Heart left ventricle (tissue), 16 donors: Measurements from ENCODE around the gene ARVCF. TPM values are rescaled to one million over a fixed set of nuclear protein-coding genes. Genes with fewer than 3 reads are reported as not detected.
A peak's percentile ranks its signal among the peaks of the same experiment; 100 is the strongest.

Experiments used
- ATAC-seq, 4 donors: fragments of 200-7000 bp; cut with Tn5 transposase; one replicate each; pipeline ENCODE4 v1.9.1; 2020 to 2022; ENCODE audit warnings: moderate library complexity in 4 of 4, mild to moderate bottlenecking in 3 of 4, moderate number of reproducible peaks in 1 of 4
- DNase-seq, 5 donors: peaks; one replicate each; pipeline ENCODE4 v3.0.0-alpha.2; 2020
- H3K27ac ChIP-seq, 12 donors: fragments of 200-600 bp; sonication (generic) in 4 of 12; one replicate each; pipeline versions ENCODE4 v1.5.0 to v1.8.0; 2016 to 2022; ENCODE audit warnings: mild to moderate bottlenecking in 2 of 12
- H3K27me3 ChIP-seq, 9 donors: fragments of 200-600 bp; sonication (generic) in 2 of 9; one replicate each; pipeline versions ENCODE4 v1.5.1 to v1.8.0; 2016 to 2022; ENCODE audit warnings: mild to moderate bottlenecking in 3 of 9
- H3K36me3 ChIP-seq, 9 donors: fragments of 200-600 bp; sonication (generic) in 2 of 9; one replicate each; pipeline versions ENCODE4 v1.5.0 to v1.8.0; 2018 to 2022; ENCODE audit warnings: mild to moderate bottlenecking in 2 of 9
- H3K4me1 ChIP-seq, 12 donors: fragments of 200-600 bp; sonication (generic) in 4 of 12; one replicate each; pipeline versions ENCODE4 v1.5.0 to v1.8.0; 2016 to 2022; ENCODE audit warnings: mild to moderate bottlenecking in 3 of 12
- H3K4me3 ChIP-seq, 12 donors: fragments of 200-600 bp; sonication (generic) in 4 of 12; one replicate each; pipeline versions ENCODE4 v1.5.0 to v1.8.0; 2017 to 2022; ENCODE audit warnings: mild to moderate bottlenecking in 9 of 12, moderate library complexity in 4 of 12
- H3K9me3 ChIP-seq, 12 donors: fragments of 200-600 bp; sonication (generic) in 4 of 12; one replicate each; pipeline versions ENCODE4 v1.5.0 to v1.8.0; 2016 to 2022; ENCODE audit warnings: mild to moderate bottlenecking in 1 of 12
- CTCF ChIP-seq, 12 donors: fragments of 200-600 bp; sonication (generic) in 4 of 12; IDR thresholded peaks; one replicate each; pipeline versions ENCODE4 v1.5.0 to v1.8.0; 2018 to 2022; ENCODE audit warnings: antibody characterized with exemption in 12 of 12, mild to moderate bottlenecking in 5 of 12
- POLR2A ChIP-seq, 2 donors: fragments of 450-650 bp; IDR thresholded peaks; one replicate each; pipeline ENCODE4 v1.6.1; 2017; ENCODE audit warnings: antibody characterized with exemption in 2 of 2, mild to moderate bottlenecking in 2 of 2, moderate library complexity in 2 of 2
- WGBS, 4 donors: extraction: QIAGEN DNeasy Blood & Tissue Kit in 2 of 4; methylation state at CpG; one replicate each; pipeline versions ENCODE4 v1.1.5 to v1.1.7; 2013 to 2018; 5-methylcytosine and 5-hydroxymethylcytosine counted together
- intact Hi-C, 10 donors: fragments of 100-400 bp; cut with DNase I; formaldehyde crosslinking; loops; one replicate each; pipeline versions ENCODE4 v1.11.1 to v1.14.2; 2022
- polyA plus RNA-seq, 2 donors: library from polyadenylated mRNA; stranded (reverse); fragments of 200-250 nt; gene quantifications; one replicate each; pipeline ENCODE4 v1.2.3, GENCODE V29; 2013
- total RNA-seq, 9 donors: library from RNA; depleted of rRNA in 2 of 9; stranded (reverse); fragments of >200 nt in 2 of 9; fragmentation: NEBNext Ultra II Directional in 3 of 9; extraction: Animal tissue kit (Norgen Biotek cat#: 25700) in 3 of 9; gene quantifications; one replicate each; pipeline versions ENCODE4 v1.1.0 to v1.2.4, GENCODE V29; 2016 to 2023
- donor health status: ischemic (EF 13 %, LVEDD 7.1; RV severe dilation, severe dysfunction).
- donor health status: healthy with polysubstance abuse.
- donor health status: DM: no; HTN: yes; CAD: no.
- donor health status: DM: no; HTN: no; CAD: no.
- donor health status: ischemic (EF 25% LVEDD 6.9; RV normal size, moderate dysfunction).
- donor health status: ischemic (EF 25% LVEDD 5.7; RV mildly dilated, moderate dysfunction).
- donor health status: healthy.
- donor health status: DM: yes; HTN: yes; CAD: no.
- donor health status: ischemic (EF 35%, LVEDD 5.7; RV mildly dilated, moderate dysfunction).
- donor health status: nonischemic (EF 11% LVEDD 7.7; RV severe dilation, severe dysfunction).
- donor health status: DM: yes; HTN: yes; CAD: no.
- donor health status: PGD.
- donor health status: ischemic (EF 29% LVEDD 5.4; RV normal size, mild dysfunction).
- donor health status: nonischemic (EF 23%, LVEDD 6.1; RV moderate dilation, normal function).

Gene ARVCF
- total and polyA plus RNA-seq, 11 donors = 21.2 to 46.6 (median 33.3) TPM

- no peaks in the 10 kb centered on the region for H3K9me3 ChIP-seq
- no peak for DNase-seq
- ATAC-seq = no peak
- H3K36me3 ChIP-seq = peaks cover 0 to 74% (median 63%) of the 10 kb centered on the region in 9 donors
- 83 to 87% (median 84%) methylated on average over 9 to 10 of the region's 10 CpGs for WGBS, 4 donors
- no peaks in the 10 kb centered on the region for H3K27me3 ChIP-seq
- TF ChIP-seq POLR2A (IDR thresholded peaks at IDR 0.05) (no peak), CTCF (IDR thresholded peaks at IDR 0.05) (peak in 5 of 12 donors; percentile 7 to 31 (median 18))
- H3K4me1 ChIP-seq = peaks cover 0 to 32% (median 16%) of the 10 kb centered on the region in 12 donors
- no peak overlapping the region for H3K4me3 ChIP-seq
- peak overlapping the region in 1 of 12 donors; percentile 11 for H3K27ac ChIP-seq
- intact Hi-C loops = loop anchor here in 3 of 10 donors (10.0 kb wide), 2 partner anchors 119 to 159 kb away; partner anchors contain the start of gene DGCR8 (in 2 of the 3)
Measured at GRCh38 chr22:19965771-19966709, 50.6 kb downstream of the ARVCF start.

GRCh38 chr22:19964701-19965386 lies 51.8 kb downstream of the ARVCF start:
- 91 to 96% (median 96%) methylated on average over 9 to 15 of the region's 15 CpGs for WGBS, 4 donors
- TF ChIP-seq POLR2A (IDR thresholded peaks at IDR 0.05) = no peak
- no peak for TF ChIP-seq CTCF (IDR thresholded peaks at IDR 0.05)
- intact Hi-C loops = loop anchor here in 3 of 10 donors (10.0 kb wide), 2 partner anchors 120 to 160 kb away; partner anchors contain the start of gene DGCR8 (in 2 of the 3)
- peak in 1 of 5 donors; percentile 54 for DNase-seq
- Histone ChIP-seq H3K9me3 (no peaks in the 10 kb centered on the region), H3K27me3 (no peaks in the 10 kb centered on the region), H3K36me3 (peaks cover 0 to 71% (median 55%) of the 10 kb centered on the region in 9 donors), H3K27ac (no peak overlapping the region), H3K4me3 (no peak overlapping the region), H3K4me1 (peaks cover 0 to 32% (median 19%) of the 10 kb centered on the region in 12 donors)
- ATAC-seq = no peak

GRCh38 chr22:19963863-19964642 lies 52.6 kb downstream of the ARVCF start:
- no peak overlapping the region for H3K4me3 ChIP-seq
- DNase-seq (peak in 1 of 5 donors; percentile 53), ATAC-seq (no peak)
- peaks cover 0 to 64% (median 47%) of the 10 kb centered on the region in 9 donors for H3K36me3 ChIP-seq
- H3K9me3 ChIP-seq = no peaks in the 10 kb centered on the region
- 88 to 95% (median 91%) methylated on average over 7 to 12 of the region's 12 CpGs for WGBS, 4 donors
- TF ChIP-seq CTCF (IDR thresholded peaks at IDR 0.05) = no peak
- no peak for TF ChIP-seq POLR2A (IDR thresholded peaks at IDR 0.05)
- intact Hi-C loops = loop anchor here in 3 of 10 donors (10.0 kb wide), 2 partner anchors 121 to 161 kb away; partner anchors contain the start of gene DGCR8 (in 2 of the 3)
- peaks cover 0 to 40% (median 25%) of the 10 kb centered on the region in 12 donors for H3K4me1 ChIP-seq
- no peak overlapping the region for H3K27ac ChIP-seq
- H3K27me3 ChIP-seq = no peaks in the 10 kb centered on the region
